ENCODE measurements around the gene ASB18. TPM values are rescaled to one million over a fixed set of nuclear protein-coding genes. Genes with fewer than 3 reads are reported as not detected.

ASB18 gene
- total RNA-seq, 2 experiments from 2014 or later, result not detected

DNA sequence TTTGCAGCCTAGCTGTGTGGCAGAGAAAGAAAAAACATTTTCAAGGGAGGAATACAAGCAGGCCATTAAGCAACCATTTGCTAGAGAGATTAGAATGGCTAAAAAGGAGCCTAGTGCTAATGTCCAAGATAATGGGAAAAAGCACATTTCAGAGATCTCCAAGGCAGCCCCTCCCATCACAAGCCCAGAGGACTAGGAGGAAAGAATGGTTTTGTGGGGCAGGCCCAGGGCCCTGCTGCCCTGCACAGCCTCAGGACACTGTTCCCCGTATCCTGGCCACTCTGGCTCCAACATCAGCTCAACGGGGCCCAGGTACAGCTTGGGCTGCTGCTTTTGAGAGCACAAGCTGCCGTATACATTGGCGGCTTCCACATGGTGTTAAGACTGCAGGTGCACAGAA, 79.5 kb downstream of the ASB18 start:
- no peak overlapping the region for H3K4me3 Mint-ChIP-seq
- DNase-seq, result no peak
- H3K27me3 Mint-ChIP-seq (ENCODE audit: low read depth), result peaks cover 17% of the 10 kb centered on the region
- no peaks in the 10 kb centered on the region for H3K4me1 Mint-ChIP-seq (ENCODE audit: low read depth)
- ChIA-PET POLR2A (no interaction called here), CTCF (no interaction called here)
- H3K27ac Mint-ChIP-seq, result no peak overlapping the region
- no peaks in the 10 kb centered on the region for H3K9me3 Mint-ChIP-seq (ENCODE audit: insufficient read depth)
- no peak for ATAC-seq
- H3K36me3 Mint-ChIP-seq (ENCODE audit: low read depth), result no peaks in the 10 kb centered on the region

- no peaks in the 10 kb centered on the region for H3K36me3 Mint-ChIP-seq (ENCODE audit: low read depth)
- no peaks in the 10 kb centered on the region for H3K9me3 Mint-ChIP-seq (ENCODE audit: insufficient read depth)
- H3K27me3 Mint-ChIP-seq (ENCODE audit: low read depth), result peaks cover 35% of the 10 kb centered on the region
- ATAC-seq (no peak), DNase-seq (peak; percentile 52)
- peaks cover 4% of the 10 kb centered on the region for H3K4me1 Mint-ChIP-seq (ENCODE audit: low read depth)
- H3K4me3 Mint-ChIP-seq, result no peak overlapping the region
- ChIA-PET POLR2A (no interaction called here), CTCF (interaction anchor here (1.4 to 7.2 kb wide), 6 partner anchors 11 to 415 kb away, joined by 4 to 48 read pairs (median 9); no protein-coding TSS in a partner anchor)
- no peak overlapping the region for H3K27ac Mint-ChIP-seq
Observed at GRCh38 chr2:236180831-236181453, 83.3 kb downstream of the ASB18 start.

GRCh38 chr2:236180076-236180816, 84.0 kb downstream of the ASB18 start:
- peaks cover 42% of the 10 kb centered on the region for H3K27me3 Mint-ChIP-seq (ENCODE audit: low read depth)
- peaks cover 4% of the 10 kb centered on the region for H3K4me1 Mint-ChIP-seq (ENCODE audit: low read depth)
- ChIA-PET CTCF (interaction anchor here (1.4 to 7.2 kb wide), 6 partner anchors 10 to 414 kb away, joined by 4 to 48 read pairs (median 9); no protein-coding TSS in a partner anchor), POLR2A (no interaction called here)
- H3K9me3 Mint-ChIP-seq (ENCODE audit: insufficient read depth), result no peaks in the 10 kb centered on the region
- H3K27ac Mint-ChIP-seq, result no peak overlapping the region
- no peak for ATAC-seq
- DNase-seq, result no peak
- no peaks in the 10 kb centered on the region for H3K36me3 Mint-ChIP-seq (ENCODE audit: low read depth)
- H3K4me3 Mint-ChIP-seq, result no peak overlapping the region

DNA sequence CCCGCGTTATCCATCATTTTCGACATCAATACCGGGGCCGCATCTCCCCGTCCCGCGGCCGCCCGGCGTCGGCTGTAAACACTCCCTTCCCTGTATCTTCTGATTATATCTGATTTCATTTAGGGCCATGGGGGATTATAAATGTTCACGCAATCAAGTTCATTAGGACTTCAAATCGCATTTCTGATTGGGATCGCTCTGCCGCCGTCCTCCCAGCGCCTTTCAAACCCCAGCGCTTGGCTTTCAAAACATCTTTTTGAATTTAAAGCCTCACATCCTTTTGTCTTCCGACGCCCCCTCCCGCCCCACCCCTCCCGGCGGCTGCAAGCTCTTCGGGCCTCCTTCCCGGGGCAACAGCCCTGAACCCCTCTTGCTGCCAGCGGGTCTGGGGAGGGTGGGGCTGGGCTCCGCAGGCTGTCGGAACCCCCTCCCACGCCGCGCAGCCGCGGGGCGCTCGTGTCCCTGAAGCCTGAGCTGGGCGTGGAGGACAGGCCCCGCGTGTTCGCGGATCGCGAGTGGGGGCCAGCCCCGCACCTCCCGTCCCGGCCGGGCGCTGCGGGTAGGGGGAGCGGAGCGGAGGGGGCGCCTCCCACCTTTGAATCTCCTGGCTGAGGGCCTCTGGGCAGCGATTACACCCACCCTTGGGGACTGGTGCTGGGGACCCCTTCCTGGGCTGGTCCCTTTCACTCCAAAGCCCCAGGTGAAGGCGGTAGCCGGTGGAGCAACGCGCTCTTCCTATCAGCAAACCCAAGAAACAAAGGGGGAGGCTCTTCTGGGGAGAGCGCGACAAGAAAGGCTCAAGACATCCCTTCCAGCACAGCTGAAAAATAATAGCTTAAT, 84.8 kb downstream of the ASB18 start:
- POLR2A ChIA-PET, result no interaction called here
- no peak for DNase-seq
- Mint-ChIP-seq H3K4me3 (no peak overlapping the region), H3K9me3 (ENCODE audit: insufficient read depth) (no peaks in the 10 kb centered on the region), H3K4me1 (ENCODE audit: low read depth) (peaks cover 4% of the 10 kb centered on the region), H3K36me3 (ENCODE audit: low read depth) (no peaks in the 10 kb centered on the region), H3K27ac (no peak overlapping the region), H3K27me3 (ENCODE audit: low read depth) (peaks cover 47% of the 10 kb centered on the region)
- CTCF ChIA-PET, result interaction anchor here (1.5 to 7.2 kb wide), 3 partner anchors 9 to 400 kb away, joined by 4 to 48 read pairs (median 19); no protein-coding TSS in a partner anchor
- ATAC-seq, result no peak

GRCh38 chr2:236178890-236179235, 85.3 kb downstream of the ASB18 start:
- no peak for DNase-seq
- H3K9me3 Mint-ChIP-seq (ENCODE audit: insufficient read depth), result no peaks in the 10 kb centered on the region
- peaks cover 53% of the 10 kb centered on the region for H3K27me3 Mint-ChIP-seq (ENCODE audit: low read depth)
- peaks cover 4% of the 10 kb centered on the region for H3K4me1 Mint-ChIP-seq (ENCODE audit: low read depth)
- no peak for ATAC-seq
- no peak overlapping the region for H3K4me3 Mint-ChIP-seq
- no peak overlapping the region for H3K27ac Mint-ChIP-seq
- no peaks in the 10 kb centered on the region for H3K36me3 Mint-ChIP-seq (ENCODE audit: low read depth)
- CTCF ChIA-PET, result interaction anchor here (7.2 kb wide), 1 partner anchor 399 kb away, joined by 48 read pairs; no protein-coding TSS in a partner anchor
- POLR2A ChIA-PET, result no interaction called here

- H3K36me3 Mint-ChIP-seq (ENCODE audit: low read depth), result no peaks in the 10 kb centered on the region
- CTCF ChIA-PET, result interaction anchor here (1.3 to 7.2 kb wide), 5 partner anchors 9 to 413 kb away, joined by 4 to 48 read pairs (median 6); no protein-coding TSS in a partner anchor
- H3K27ac Mint-ChIP-seq, result no peak overlapping the region
- peak; percentile 37 for DNase-seq
- peak overlapping the region; percentile 28 for H3K4me3 Mint-ChIP-seq
- peaks cover 58% of the 10 kb centered on the region for H3K27me3 Mint-ChIP-seq (ENCODE audit: low read depth)
- peaks cover 4% of the 10 kb centered on the region for H3K4me1 Mint-ChIP-seq (ENCODE audit: low read depth)
- no peak for ATAC-seq
- POLR2A ChIA-PET, result no interaction called here
- no peaks in the 10 kb centered on the region for H3K9me3 Mint-ChIP-seq (ENCODE audit: insufficient read depth)
Observed at GRCh38 chr2:236177967-236178889, 86.0 kb downstream of the ASB18 start.

DNA sequence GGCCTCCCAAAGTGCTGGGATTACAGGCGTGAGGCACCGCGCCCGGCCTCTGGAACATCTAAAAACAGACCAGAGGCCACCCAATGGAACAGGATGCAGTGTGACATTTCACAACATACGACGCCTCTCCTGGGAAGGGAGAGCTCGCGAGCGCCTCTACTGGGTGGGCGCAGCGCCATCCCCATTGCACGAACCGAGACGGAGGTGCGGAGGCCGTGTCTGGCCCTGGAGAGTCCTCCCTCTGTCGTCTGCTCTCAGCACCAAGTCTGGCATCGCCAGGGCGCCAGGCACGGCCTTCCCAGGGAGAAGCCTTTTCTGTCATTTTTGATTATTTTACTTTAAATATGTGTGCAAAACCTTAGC, 86.6 kb downstream of the ASB18 start:
- ChIA-PET POLR2A (no interaction called here), CTCF (interaction anchor here (1.3 to 7.2 kb wide), 5 partner anchors 8 to 412 kb away, joined by 4 to 48 read pairs (median 6); no protein-coding TSS in a partner anchor)

GRCh38 chr2:236176951-236177350, 87.3 kb downstream of the ASB18 start:
- Mint-ChIP-seq H3K27ac (no peak overlapping the region), H3K9me3 (ENCODE audit: insufficient read depth) (no peaks in the 10 kb centered on the region), H3K27me3 (ENCODE audit: low read depth) (peaks cover 56% of the 10 kb centered on the region), H3K4me3 (no peak overlapping the region), H3K36me3 (ENCODE audit: low read depth) (peaks cover 2% of the 10 kb centered on the region), H3K4me1 (ENCODE audit: low read depth) (peaks cover 4% of the 10 kb centered on the region)
- no peak for DNase-seq
- no peak for ATAC-seq
- CTCF ChIA-PET, result interaction anchor here (1.3 to 7.2 kb wide), 5 partner anchors 8 to 411 kb away, joined by 4 to 48 read pairs (median 6); no protein-coding TSS in a partner anchor
- POLR2A ChIA-PET, result no interaction called here

More for the DNA sequence above, 86.6 kb downstream of the ASB18 start:
- H3K4me1 Mint-ChIP-seq (ENCODE audit: low read depth), result peaks cover 4% of the 10 kb centered on the region
- no peaks in the 10 kb centered on the region for H3K9me3 Mint-ChIP-seq (ENCODE audit: insufficient read depth)
- ATAC-seq, result no peak
- H3K27ac Mint-ChIP-seq, result no peak overlapping the region
- H3K36me3 Mint-ChIP-seq (ENCODE audit: low read depth), result no peaks in the 10 kb centered on the region
- peak; percentile 34 for DNase-seq
- H3K27me3 Mint-ChIP-seq (ENCODE audit: low read depth), result peaks cover 54% of the 10 kb centered on the region
- H3K4me3 Mint-ChIP-seq, result no peak overlapping the region

- CTCF ChIA-PET, result interaction anchor here (1.2 to 1.4 kb wide), 2 partner anchors 11 to 14 kb away, joined by 3 to 5 read pairs; no protein-coding TSS in a partner anchor
- no peak for ATAC-seq
Observed at GRCh38 chr2:236176417-236176816, 87.8 kb downstream of the ASB18 start.

DNA sequence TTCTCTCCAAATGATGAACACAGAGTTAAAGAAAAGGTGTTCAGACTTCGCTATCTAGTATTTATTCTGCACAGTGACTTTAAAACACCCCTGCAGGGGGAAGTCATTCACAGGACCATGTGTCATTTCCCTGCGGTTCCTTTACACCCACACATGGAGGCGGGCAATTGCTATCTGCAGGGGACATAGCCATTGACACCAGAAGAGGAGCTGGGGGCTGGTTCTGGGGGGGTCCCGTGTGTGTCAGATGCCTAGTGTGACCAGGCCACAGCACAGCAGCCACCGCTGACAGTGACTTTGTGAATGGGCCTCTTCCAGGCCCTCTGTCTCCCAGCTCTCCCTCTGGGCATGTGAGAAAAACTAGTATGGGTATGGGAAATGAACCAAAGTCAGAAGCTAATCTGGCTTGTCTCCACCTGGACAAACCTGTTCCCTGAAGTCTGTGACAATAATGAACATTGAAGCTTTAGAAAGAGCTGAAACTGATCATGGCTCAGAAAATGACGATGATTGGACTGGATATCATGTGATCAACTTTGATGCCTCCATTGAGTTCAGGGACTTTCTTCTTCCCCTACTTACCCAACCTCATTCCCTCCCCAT, 88.6 kb downstream of the ASB18 start:
- POLR2A ChIA-PET, result no interaction called here
- ATAC-seq (no peak), DNase-seq (no peak)
- H3K36me3 Mint-ChIP-seq (ENCODE audit: low read depth), result peaks cover 3% of the 10 kb centered on the region
- CTCF ChIA-PET, result interaction anchor here (1.2 to 1.4 kb wide), 2 partner anchors 10 to 13 kb away, joined by 3 to 5 read pairs; no protein-coding TSS in a partner anchor
- H3K27ac Mint-ChIP-seq, result no peak overlapping the region
- H3K27me3 Mint-ChIP-seq (ENCODE audit: low read depth), result peaks cover 61% of the 10 kb centered on the region
- H3K4me3 Mint-ChIP-seq, result no peak overlapping the region
- no peaks in the 10 kb centered on the region for H3K9me3 Mint-ChIP-seq (ENCODE audit: insufficient read depth)
- H3K4me1 Mint-ChIP-seq (ENCODE audit: low read depth), result peaks cover 4% of the 10 kb centered on the region

More at GRCh38 chr2:236176417-236176816, 87.8 kb downstream of the ASB18 start:
- no peak overlapping the region for H3K4me3 Mint-ChIP-seq
- no peaks in the 10 kb centered on the region for H3K9me3 Mint-ChIP-seq (ENCODE audit: insufficient read depth)
- no peak for DNase-seq
- H3K27ac Mint-ChIP-seq, result no peak overlapping the region
- H3K36me3 Mint-ChIP-seq (ENCODE audit: low read depth), result peaks cover 3% of the 10 kb centered on the region
- peaks cover 59% of the 10 kb centered on the region for H3K27me3 Mint-ChIP-seq (ENCODE audit: low read depth)
- POLR2A ChIA-PET, result no interaction called here
- H3K4me1 Mint-ChIP-seq (ENCODE audit: low read depth), result peaks cover 4% of the 10 kb centered on the region
